ENCODE data around the gene MISP. TPM values are rescaled to one million over a fixed set of nuclear protein-coding genes. Genes with fewer than 3 reads are reported as not detected.

The MISP gene
- total RNA-seq, 2 experiments from 2014 or later, result not detected

- ChIA-PET POLR2A (no interaction called here), CTCF (interaction anchor here (0.6 kb wide), 1 partner anchor 160 kb away, joined by 3 read pairs; no protein-coding TSS in a partner anchor)
- intact Hi-C loops (cut with DNase I, micrococcal nuclease), result no loop called here
- no peak overlapping the region for H3K4me3 Mint-ChIP-seq
- no peaks in the 10 kb centered on the region for H3K9me3 Mint-ChIP-seq
- Histone ChIP-seq H3K27me3 (ENCODE audit: control insufficient read depth in 1 of 2, insufficient read depth in 2 of 2, low read length in 2 of 2) (no peaks in the 10 kb centered on the region), H3K36me3 (ENCODE audit: insufficient read depth, low read length) (peaks cover 45% of the 10 kb centered on the region), H3K27ac (ENCODE audit: low read depth in 1 of 2, low read length in 2 of 2) (no peak overlapping the region), H3K4me1 (ENCODE audit: insufficient read depth, low read length) (no peaks in the 10 kb centered on the region), H3K9me3 (ENCODE audit: control insufficient read depth in 1 of 2, insufficient read depth in 1 of 2, low read length in 2 of 2) (peaks cover 0 to 11% of the 10 kb centered on the region in 2 experiments), H3K4me3 (ENCODE audit: low read length) (no peak overlapping the region)
- peaks cover 54% of the 10 kb centered on the region for H3K36me3 Mint-ChIP-seq (ENCODE audit: low read depth)
- DNase-seq (no peak), ATAC-seq (ENCODE audit: poor library complexity) (no peak)
- no peak overlapping the region for H3K27ac Mint-ChIP-seq
- H3K27me3 Mint-ChIP-seq, result no peaks in the 10 kb centered on the region
- no peak for TF ChIP-seq CTCF (IDR thresholded peaks at IDR 0.05)
- no peaks in the 10 kb centered on the region for H3K4me1 Mint-ChIP-seq (ENCODE audit: low read depth)
Observed at GRCh38 chr19:812747-813218, 61.9 kb downstream of the MISP start.

- Mint-ChIP-seq H3K27ac (peak overlapping the region; percentile 20), H3K27me3 (no peaks in the 10 kb centered on the region), H3K4me3 (no peak overlapping the region), H3K36me3 (ENCODE audit: low read depth) (peaks cover 50% of the 10 kb centered on the region), H3K4me1 (ENCODE audit: low read depth) (no peaks in the 10 kb centered on the region), H3K9me3 (no peaks in the 10 kb centered on the region)
- no peak for TF ChIP-seq CTCF (IDR thresholded peaks at IDR 0.05)
- DNase-seq (no peak), ATAC-seq (ENCODE audit: poor library complexity) (no peak)
- intact Hi-C loops (cut with DNase I, micrococcal nuclease), result no loop called here
- no peak overlapping the region for H3K27ac ChIP-seq (ENCODE audit: low read depth in 1 of 2, low read length in 2 of 2)
- peaks cover 38% of the 10 kb centered on the region for H3K36me3 ChIP-seq (ENCODE audit: insufficient read depth, low read length)
- no peaks in the 10 kb centered on the region for H3K27me3 ChIP-seq (ENCODE audit: control insufficient read depth in 1 of 2, insufficient read depth in 2 of 2, low read length in 2 of 2)
- H3K4me3 ChIP-seq (ENCODE audit: low read length), result no peak overlapping the region
- H3K9me3 ChIP-seq (ENCODE audit: control insufficient read depth in 1 of 2, insufficient read depth in 1 of 2, low read length in 2 of 2), result peaks cover 0 to 11% of the 10 kb centered on the region in 2 experiments
- CTCF ChIA-PET, result interaction anchor here (0.6 kb wide), 1 partner anchor 159 kb away, joined by 3 read pairs; no protein-coding TSS in a partner anchor
- POLR2A ChIA-PET, result no interaction called here
- H3K4me1 ChIP-seq (ENCODE audit: insufficient read depth, low read length), result no peaks in the 10 kb centered on the region
Observed at GRCh38 chr19:813219-814151, 62.6 kb downstream of the MISP start.

Small RNAs within 50 kb of the gene (microRNA-seq; reads per million reads assigned to microRNA genes)
- gene MIR3187 (ENCODE audit: borderline microRNAs expressed, borderline replicate concordance) (1.2 reads per million), gene MIR4745 (ENCODE audit: borderline microRNAs expressed, borderline replicate concordance) (0.81 reads per million)

Other genes starting within 250 kb of the MISP start
- 10 to 100 TPM; 17.2 to 18.2 TPM for gene TPGS1, start 243.6 kb upstream of the MISP start, total RNA-seq
- 10 to 100 TPM; 38.5 to 43.4 TPM for gene CDC34, start 219.4 kb upstream of the MISP start, total RNA-seq
- 10 to 100 TPM; 41.6 to 46.3 TPM for gene GZMM, start 207.1 kb upstream of the MISP start, total RNA-seq
- 10 to 100 TPM; 68.7 to 71.6 TPM for gene BSG, start 178.5 kb upstream of the MISP start, total RNA-seq
- gene HCN2, start 161.2 kb upstream of the MISP start, total RNA-seq, result 1 to 10 TPM; 2.1 TPM
- gene POLRMT, start 117.6 kb upstream of the MISP start, total RNA-seq, result 10 to 100 TPM; 54.4 to 56.2 TPM
- gene FGF22, start 111.2 kb upstream of the MISP start, total RNA-seq, result under 1 TPM; 0.42 to 0.49 TPM
- gene RNF126, start 87.9 kb upstream of the MISP start, total RNA-seq, result 100 to 1,000 TPM; 112 to 119 TPM
- gene FSTL3, start 74.7 kb upstream of the MISP start, total RNA-seq, result 1 to 10 TPM; 2.2 to 3.4 TPM
- not detected for gene PRSS57, start 55.7 kb upstream of the MISP start, total RNA-seq
- not detected for gene PALM, start 42.2 kb upstream of the MISP start, total RNA-seq
- 100 to 1,000 TPM; 246 to 252 TPM for gene PTBP1, start 46.3 kb downstream of the MISP start, total RNA-seq
- gene PLPPR3, start 70.8 kb downstream of the MISP start, total RNA-seq, result not detected
- gene AZU1, start 76.7 kb downstream of the MISP start, total RNA-seq, result under 1 TPM; 0.47 to 0.49 TPM
- not detected for gene PRTN3, start 89.9 kb downstream of the MISP start, total RNA-seq
- not detected for gene ELANE, start 101.2 kb downstream of the MISP start, total RNA-seq
- 1 to 10 TPM; 2.3 to 2.9 TPM for gene CFD, start 108.6 kb downstream of the MISP start, total RNA-seq
- 10 to 100 TPM; 25.8 to 30.1 TPM for gene MED16, start 142.1 kb downstream of the MISP start, total RNA-seq
- gene RNU6-9, start 142.4 kb downstream of the MISP start, total RNA-seq, result not detected
- 100 to 1,000 TPM; 309 to 313 TPM for gene R3HDM4, start 162.1 kb downstream of the MISP start, total RNA-seq
- 1 to 10 TPM; 1.5 to 1.6 TPM for gene KISS1R, start 166.2 kb downstream of the MISP start, total RNA-seq
- 1 to 10 TPM; 3.7 to 4.1 TPM for gene ARID3A, start 174.9 kb downstream of the MISP start, total RNA-seq
- 10 to 100 TPM; 16.8 to 17.1 TPM for gene WDR18, start 233.2 kb downstream of the MISP start, total RNA-seq
- under 1 TPM; 0.17 to 0.22 TPM for gene GRIN3B, start 249.3 kb downstream of the MISP start, total RNA-seq

Measured in CD4-positive, alpha-beta T cell (primary cell).